Measurements from ENCODE around the gene GSG1L2. TPM values are rescaled to one million over a fixed set of nuclear protein-coding genes. Genes with fewer than 3 reads are reported as not detected.

GSG1L2 gene
- total and polyA plus RNA-seq, 2 of the 4 experiments (the other 2 are of a cell fraction), result not detected

- Histone ChIP-seq H4K20me1 (ENCODE audit: insufficient read depth, low read length) (no peaks in the 10 kb centered on the region), H3K4me2 (ENCODE audit: low read depth, low read length) (no peak overlapping the region), H3K36me3 (ENCODE audit: control insufficient read depth, insufficient read depth, low read length) (no peaks in the 10 kb centered on the region), H4K91ac (ENCODE audit: insufficient read depth, low read depth, low read length) (no peak overlapping the region), H3K9me1 (ENCODE audit: insufficient read depth, low read length) (no peaks in the 10 kb centered on the region; the same call in 1 of the 2 replicates), H4K8ac (ENCODE audit: low read depth in 2 of 2, low read length in 2 of 2) (no peak overlapping the region), H3K4me3 (ENCODE audit: insufficient read depth, low read depth, low read length) (no peak overlapping the region), H2BK20ac (ENCODE audit: low read depth, low read length) (no peak overlapping the region), H3K9me3 (ENCODE audit: control insufficient read depth, insufficient read depth, low read length) (no peaks in the 10 kb centered on the region), H3K14ac (replicated peaks; ENCODE audit: low read depth, low read length) (no peak overlapping the region), H3K27ac (ENCODE audit: insufficient read depth, low read length) (no peak overlapping the region), H3K4ac (ENCODE audit: low read depth, low read length) (no peak overlapping the region), H2BK120ac (ENCODE audit: low read depth, low read length) (no peak overlapping the region), H3K56ac (ENCODE audit: extremely low read depth, insufficient read depth, low read length) (no peak overlapping the region), H2AK9ac (replicated peaks; ENCODE audit: low read depth, low read length, poor library complexity) (no peak overlapping the region), H2BK5ac (ENCODE audit: low read depth, low read length, poor library complexity, severe bottlenecking) (no peak overlapping the region), H4K5ac (ENCODE audit: low read depth, low read length) (no peak overlapping the region), H2AK5ac (ENCODE audit: low read depth, low read length) (no peak overlapping the region), H3K27me3 (ENCODE audit: control insufficient read depth, insufficient read depth, low read length) (no peaks in the 10 kb centered on the region), H3K23ac (ENCODE audit: low read depth, low read length) (no peak overlapping the region), H3K79me1 (ENCODE audit: low read depth in 1 of 2, low read length in 2 of 2) (no peaks in the 10 kb centered on the region), H2AFZ (replicated peaks; ENCODE audit: low read length, poor library complexity) (no peak overlapping the region), H3K9ac (ENCODE audit: low read depth, low read length) (no peak overlapping the region), H3K18ac (ENCODE audit: low read depth, low read length) (no peak overlapping the region), H3K4me1 (ENCODE audit: control insufficient read depth, insufficient read depth, low read length) (no peaks in the 10 kb centered on the region), H2BK15ac (ENCODE audit: low read depth, low read length) (no peak overlapping the region)
- dilution Hi-C loops (cut with HindIII; ENCODE audit: low sequenced_read_pairs, unreplicated experiment), result no loop called here
- no TSS peak for BruUV-seq (replicated peaks)
- in situ Hi-C loops (cut with MboI; ENCODE audit: low sequenced_read_pairs), result no loop called here
- 40% methylated on average over 1 of the region's 5 CpGs; no CpG with 5 or more reads in 1 of the 2 experiments for WGBS, 2 experiments (ENCODE audit: extremely low coverage in 2 of 2, insufficient read length in 1 of 2)
- ATAC-seq (ENCODE audit: low read depth) (no peak), DNase-seq (no peak)
- intact Hi-C loops (cut with micrococcal nuclease), result no loop called here
- TF ChIP-seq RAD21 (IDR thresholded peaks at IDR 0.05; ENCODE audit: low read length) (no peak), MXI1 (IDR thresholded peaks at IDR 0.05; ENCODE audit: borderline replicate concordance, low read depth, low read length) (no peak), MAFK (IDR thresholded peaks at IDR 0.05; ENCODE audit: low read depth, low read length) (no peak), MAZ (IDR thresholded peaks at IDR 0.05; ENCODE audit: borderline replicate concordance, low read depth, low read length) (no peak), RCOR1 (IDR thresholded peaks at IDR 0.05; ENCODE audit: insufficient replicate concordance, low read length) (no peak), CHD1 (IDR thresholded peaks at IDR 0.05; ENCODE audit: low read depth, low read length) (no peak), CEBPB (IDR thresholded peaks at IDR 0.05; ENCODE audit: low read depth, low read length) (no peak), POLR2A (IDR thresholded peaks at IDR 0.05; ENCODE audit: low read depth, low read length) (no peak)
- ChIA-PET CTCF (interaction anchor here (0.6 kb wide), 2 partner anchors 56 to 274 kb away, joined by 3 to 6 read pairs; partner anchors contain the start of gene CFAP52), POLR2A (ENCODE audit: unreplicated experiment) (no interaction called here)
Observed at GRCh38 chr17:9850151-9850550, 28.3 kb upstream of the GSG1L2 start.

All from IMR-90 (cell line).